UCSD-AML1 (cell line): Measurements from ENCODE around the gene MT1HL1.

ENCODE experiments used
- DNase-seq: peaks from one replicate; lab custom pipeline; 2025; ENCODE audit not compliant: unreplicated experiment; lab: John Stamatoyannopoulos, UW

MT1HL1 gene

DNA sequence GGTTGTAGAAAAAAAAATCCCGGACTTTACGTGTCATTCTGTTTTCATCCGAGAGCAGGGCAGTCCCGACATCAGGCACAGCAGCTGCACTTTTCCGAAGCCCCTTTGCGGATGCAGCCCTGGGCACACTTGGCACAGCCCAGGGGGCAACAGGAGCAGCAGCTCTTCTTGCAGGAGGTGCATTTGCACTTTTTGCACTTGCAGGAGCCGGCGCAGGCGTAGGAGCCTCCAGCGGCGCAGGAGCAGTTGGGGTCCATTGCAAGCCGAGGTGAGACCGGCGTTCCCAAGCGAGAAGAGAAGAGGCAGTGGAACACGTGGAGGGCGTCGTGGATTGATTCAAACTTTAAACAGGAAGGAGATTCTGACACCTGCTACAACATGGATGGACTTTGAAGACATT is at the start of gene MT1HL1:
Gene MT1HL1 (minus strand): TSS at position 326 of the 400 bp plus-strand sequence. CDS start 69 bp downstream, at position 257.
- no peak for DNase-seq

DNA sequence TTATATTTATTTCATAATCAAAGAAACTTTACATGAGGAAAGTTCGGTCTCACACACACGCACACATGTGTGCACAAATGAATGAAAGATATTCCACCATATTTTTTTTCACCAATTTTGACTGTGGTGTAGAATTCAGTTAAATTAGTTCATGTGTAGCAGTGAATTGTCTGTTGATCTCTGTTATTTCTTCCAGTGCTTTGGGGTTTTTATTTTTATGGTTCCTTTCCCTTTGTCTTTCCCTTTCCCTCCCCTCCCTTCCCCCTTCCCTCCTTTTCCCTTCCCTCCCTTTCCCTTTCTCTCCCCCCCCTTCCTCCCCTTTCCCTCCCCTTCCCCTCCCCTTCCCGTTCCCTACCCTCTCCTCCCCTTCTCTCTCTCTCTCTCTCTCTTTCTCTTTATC is 46.7 kb upstream of the MT1HL1 start:
- DNase-seq, result no peak

DNA sequence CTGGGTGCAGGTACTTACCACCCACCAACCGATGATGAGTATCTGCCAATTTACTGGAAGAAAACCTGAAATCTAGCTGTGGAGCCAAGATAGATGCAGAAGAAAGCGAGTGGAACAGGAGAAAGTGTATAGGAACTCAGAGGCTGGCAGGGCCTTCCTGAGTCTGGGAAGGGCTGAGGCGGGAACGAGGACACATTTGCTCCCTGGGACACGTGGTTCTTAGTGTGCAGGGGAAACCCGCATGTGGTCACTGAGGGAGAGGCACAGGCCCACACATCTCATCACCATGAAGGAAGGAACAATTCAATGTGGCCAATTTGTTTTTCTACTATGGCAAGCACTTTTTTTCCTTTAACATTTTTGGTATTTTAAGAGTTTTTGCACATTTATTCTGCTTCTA is 45.9 kb upstream of the MT1HL1 start:
- no peak for DNase-seq

DNA sequence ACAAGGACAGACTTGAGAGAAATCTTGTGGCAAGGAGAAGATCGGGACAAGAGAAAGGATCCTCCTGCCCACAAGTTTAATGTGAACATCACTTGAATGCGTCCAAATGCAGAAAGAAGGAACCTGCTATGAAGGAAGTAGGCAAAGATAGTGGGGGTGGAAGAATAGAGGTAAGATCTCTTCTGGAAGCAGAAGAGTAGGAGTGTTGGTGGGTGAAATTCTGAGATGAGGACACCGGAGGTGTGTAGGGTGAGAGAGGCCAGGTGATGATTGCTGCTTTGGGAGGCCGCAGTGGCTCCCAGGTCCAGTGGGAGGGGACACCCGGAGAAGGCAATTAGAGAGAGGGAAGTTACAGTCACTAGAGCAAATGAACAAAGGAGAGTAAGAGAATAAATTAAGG is 44.6 kb upstream of the MT1HL1 start:
- no peak for DNase-seq

DNA sequence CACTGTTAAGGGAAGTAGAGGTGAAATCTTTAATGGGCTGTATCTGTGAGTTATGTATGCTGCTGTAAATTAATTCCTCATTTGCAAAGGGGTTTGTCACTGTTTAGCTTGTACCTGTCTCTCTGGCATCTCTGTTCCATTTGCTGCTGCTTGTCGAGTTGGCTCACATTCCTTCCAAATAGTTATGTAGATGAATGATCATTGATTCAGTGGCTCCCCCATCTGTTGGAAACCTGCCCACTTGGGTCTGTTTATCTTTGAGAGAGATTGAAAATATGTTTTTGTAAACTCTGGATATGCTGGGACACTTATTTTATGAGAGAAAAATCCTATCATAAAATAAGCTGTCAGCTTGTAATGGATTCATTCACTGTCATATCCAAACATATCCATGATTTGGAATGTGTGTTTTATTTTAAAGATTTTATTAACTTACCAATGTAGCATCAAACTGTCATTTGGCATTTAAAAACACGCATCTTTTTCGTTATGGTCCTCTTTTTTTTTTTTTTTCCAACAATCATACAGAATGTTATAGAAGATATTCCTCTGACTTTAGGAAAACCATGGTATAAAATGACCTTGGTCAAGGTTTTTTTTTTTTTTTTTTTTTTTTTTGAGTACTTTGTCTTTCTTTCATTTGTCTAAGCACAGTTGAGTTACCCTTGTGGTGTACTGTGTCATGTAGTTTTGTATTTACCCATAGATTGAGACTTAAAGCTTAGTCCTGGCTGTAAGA is 41.2 kb upstream of the MT1HL1 start:
- DNase-seq, result no peak

DNA sequence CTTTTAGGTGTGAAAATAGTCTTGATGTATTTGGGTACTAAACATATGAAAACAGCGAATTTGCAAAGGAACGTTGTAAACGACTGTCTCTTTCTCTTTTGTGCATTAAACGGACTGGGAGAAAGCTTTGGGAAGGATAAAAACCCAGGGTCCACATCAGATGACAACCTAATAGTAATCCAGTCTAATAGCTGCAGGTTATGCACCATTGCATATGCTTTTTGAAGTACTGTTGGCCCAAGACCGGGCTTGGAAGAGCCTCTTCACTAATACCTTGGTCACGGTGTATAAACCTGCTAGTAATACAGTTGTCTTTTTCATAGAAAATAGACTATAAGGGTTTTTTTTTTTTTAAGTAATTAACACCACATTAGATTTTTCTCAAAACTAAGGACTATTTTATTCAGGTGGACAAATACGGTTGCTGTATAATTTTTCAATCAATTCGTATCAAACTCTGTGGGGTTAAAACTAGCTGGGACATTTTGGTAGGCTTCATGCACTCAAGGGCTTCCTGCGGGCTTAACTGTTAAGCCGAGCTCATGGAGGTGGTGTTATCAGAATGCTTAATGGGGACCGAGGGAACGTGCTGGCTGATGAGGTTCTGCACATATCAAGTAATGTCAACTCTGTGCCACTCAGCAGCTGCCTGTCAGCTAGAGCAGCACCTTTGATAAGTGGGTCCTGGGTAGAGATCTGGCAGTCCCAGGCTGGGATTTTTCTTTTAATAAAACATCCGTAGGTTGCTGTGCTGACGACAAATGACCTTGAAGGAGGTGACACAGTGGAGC is 39.8 kb upstream of the MT1HL1 start:
- DNase-seq, result no peak

DNA sequence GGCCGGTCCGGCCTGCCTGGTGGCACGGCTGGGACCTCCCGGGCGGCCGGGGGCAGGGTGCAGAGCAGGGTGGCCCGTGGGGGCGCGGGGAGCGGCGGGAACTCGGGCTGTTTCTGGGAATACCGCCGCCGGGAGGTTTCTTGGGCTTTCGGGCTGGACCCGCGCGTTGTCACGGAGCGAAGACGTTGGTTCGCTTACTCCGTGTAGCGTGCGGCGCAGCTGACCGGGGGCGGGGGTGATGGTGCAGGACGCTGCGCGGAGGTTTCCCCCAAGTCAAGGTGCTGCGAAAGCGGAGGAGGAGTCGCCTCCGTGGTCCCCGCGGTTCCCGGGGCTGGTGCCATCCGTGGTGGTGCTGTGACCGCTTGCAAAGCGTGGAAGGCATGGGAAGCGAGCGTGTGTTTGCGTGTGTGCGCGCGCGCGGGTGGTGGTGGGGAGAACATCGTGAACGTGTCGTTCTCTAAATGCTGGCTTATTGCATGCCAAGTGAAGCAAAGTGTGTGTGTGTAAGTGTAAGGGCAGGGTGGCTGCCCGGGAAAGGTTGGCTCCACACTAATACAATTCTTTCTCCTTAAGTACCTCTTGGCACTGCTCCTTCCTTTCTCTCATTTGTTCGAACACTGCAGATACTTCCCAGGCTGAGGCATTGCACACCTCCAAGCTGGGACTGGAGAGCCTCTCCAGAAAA is 38.8 kb upstream of the MT1HL1 start:
- no peak for DNase-seq

DNA sequence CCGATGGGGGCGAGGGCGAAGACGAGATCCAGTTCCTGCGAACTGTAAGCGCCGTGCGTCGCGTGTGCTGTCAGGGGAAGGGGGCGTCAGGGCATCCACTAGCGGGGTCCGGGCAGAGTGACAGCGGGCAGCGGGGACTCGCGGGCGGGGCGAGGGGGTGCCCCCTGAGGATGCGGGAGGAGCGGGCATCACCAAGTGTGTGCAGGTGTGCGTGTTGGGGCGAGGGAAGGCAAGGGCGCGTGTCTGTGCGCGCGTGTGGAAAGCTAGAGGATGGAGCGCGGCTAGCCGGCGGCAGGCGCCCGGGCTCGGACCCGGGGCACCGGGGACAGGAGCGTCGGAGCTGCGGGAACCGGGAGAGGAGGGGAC is 38.3 kb upstream of the MT1HL1 start:
- DNase-seq, result no peak

DNA sequence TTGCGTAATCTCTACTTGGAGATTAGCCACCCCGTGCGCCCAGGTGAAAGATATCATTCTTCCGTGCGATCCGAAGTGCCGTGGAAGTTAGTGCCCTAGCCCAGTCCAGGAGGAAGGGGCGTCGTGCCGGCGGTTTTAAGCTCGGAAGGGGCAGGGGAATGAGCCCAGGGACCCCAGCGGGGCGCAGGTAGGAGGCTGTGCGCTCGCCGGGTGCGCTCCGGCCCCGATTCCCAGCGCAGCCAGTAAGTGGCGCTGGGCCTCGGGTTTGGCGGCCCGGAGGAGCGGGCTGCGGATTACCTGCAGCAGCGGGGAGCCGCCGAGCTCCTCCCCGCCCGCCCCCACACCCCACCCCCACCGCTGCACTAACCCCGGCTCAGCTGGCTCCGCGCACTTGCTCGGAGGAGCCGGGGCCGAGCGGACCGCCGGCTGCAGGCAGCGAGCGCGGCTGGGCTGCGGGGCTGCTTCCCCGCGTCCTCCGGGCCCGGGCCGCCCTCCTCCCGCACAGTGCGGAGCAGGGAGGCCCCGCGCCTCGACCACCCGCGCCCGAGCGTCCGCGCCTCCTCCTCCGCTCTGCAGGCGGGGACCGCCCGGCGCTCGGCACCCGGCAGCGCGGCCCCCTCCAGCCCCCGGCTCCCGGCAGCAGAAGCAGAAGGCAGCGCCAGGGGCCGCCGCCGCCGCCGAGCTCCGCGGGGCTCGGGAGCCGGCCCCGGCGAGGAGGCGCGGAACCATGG is 37.7 kb upstream of the MT1HL1 start, which contains the start of gene RYR2:
Gene RYR2 (plus strand): TSS at position 390 of the 731 bp plus-strand sequence. CDS start 338 bp downstream, at position 728.
- no peak for DNase-seq

DNA sequence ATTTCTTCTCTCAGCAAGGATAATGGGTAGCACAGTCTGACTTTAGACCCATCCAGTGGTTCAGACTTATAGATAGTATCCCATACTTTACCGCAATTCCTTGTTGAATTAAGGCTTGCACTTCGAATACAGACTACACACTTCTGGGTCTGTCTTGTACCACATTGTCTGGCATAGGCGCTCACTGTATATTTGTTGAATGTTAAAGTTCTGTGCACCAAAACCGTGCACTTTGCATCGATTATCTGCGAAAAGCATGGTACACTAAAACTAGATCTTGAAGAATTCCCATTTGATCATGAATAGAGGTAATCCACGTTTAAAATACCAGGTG is 37.2 kb upstream of the MT1HL1 start:
- DNase-seq, result no peak

DNA sequence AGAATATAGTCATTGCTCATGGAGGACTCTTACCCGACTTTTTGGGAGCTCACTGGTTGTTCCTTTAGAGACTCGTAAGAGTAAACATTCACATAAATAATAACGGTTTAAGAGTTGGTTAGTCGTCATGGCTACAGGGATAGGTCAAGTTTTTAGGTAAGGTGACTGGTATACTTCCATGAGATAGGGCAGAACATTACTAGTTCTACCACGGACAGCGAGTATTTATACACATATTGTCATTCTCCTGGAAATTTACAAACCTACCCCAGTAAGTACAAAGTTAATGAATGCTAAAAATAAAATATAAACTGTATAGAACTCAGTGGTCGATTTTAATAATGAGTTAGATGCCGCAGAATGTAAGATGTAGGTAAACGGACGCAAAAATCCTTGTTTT is 36.6 kb upstream of the MT1HL1 start:
- no peak for DNase-seq

DNA sequence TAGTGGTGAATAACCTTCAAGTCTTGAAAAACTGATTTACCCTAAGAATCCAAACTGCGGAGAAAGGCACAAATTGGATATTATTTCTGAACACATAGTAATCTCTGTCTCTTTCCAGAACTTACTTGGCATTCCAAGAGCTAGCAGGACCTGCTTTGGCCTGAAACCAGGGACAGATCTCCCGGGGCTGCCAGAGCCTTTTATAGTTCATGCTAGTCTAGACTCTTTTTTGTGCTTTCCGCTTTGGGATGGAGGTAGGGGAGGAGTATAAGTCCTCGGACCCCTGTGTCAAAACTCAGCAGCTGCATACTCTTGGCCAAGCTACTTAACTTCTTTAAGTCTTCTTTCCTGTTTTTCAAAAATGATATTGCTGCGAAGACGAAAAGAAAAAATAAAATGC is 34.0 kb upstream of the MT1HL1 start:
- DNase-seq, result no peak

DNA sequence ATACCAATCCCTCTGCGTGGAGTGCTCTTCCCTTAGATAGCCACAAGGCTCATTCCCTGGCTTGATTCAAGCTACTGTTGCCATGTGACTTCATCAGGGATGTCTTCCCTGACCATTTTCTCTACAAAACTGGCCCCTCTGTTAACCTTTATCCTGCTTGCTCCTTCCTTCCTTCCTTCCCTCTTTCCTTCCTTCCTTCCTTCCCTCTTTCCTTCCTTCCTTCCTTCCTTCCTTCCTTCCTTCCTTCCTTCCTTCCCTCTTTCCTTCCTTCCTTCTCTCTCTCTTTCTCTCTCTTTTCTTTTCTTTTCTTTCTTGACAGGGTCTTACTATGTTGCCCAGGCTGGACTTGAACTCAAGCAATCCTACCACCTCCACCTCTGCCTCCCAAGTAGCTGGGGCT is 31.5 kb upstream of the MT1HL1 start:
- DNase-seq, result no peak

DNA sequence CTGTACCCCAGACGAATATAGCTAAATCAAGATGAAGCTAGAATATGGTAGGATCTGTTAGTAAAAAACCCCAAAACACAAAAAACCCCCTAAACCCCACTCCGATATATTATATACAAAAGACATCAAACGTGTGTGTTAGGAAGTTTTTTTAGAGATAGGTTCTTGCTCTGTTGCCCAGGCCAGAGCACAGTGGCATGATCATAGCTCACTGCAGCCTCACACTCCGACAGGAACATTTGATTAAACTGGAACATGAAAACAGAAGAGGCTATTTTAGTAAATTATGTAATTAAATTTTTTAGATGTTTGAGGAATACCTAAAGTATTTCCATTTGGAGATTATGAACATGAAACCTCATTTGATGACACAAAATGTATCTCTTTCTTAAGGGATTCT is 29.6 kb upstream of the MT1HL1 start:
- DNase-seq, result no peak

DNA sequence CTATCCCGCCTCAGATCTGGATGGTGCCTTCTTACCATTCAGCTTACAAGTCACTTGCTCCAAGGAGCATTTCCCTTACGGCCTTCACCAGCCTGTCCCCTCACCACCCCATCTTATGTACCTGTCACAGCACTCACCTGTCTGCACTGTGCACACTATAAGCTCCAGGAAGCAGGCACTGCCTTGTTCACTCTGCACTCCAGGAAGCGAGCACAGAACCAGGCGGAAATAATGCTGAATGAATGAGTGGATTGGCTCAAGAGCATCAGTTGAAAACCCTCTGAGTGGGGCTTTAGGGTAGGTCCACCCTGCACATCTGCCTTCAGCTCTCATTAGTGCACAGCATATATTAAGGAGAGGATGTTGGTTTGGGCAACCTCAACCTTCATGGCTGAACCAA is 28.8 kb upstream of the MT1HL1 start:
- no peak for DNase-seq

DNA sequence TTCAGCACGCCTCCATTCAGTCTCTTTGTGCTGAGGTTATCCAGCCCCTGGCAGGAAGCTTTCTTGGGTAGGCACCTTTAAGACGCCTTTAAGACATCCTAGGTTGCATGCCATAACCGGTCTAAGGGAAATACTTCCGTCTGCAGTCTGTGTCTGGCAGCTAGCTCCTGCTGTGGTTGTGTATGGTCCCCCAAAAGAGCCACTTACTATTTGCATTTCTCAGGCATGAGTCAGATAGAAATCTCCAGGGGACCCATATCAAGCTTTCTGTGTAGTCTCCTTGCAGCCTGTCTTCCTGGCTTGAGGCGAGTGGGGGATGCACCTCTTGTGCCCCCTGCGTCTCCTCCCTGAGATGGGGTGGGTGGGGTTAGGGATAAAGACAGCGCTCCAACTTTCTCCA is 27.8 kb upstream of the MT1HL1 start:
- DNase-seq, result no peak

DNA sequence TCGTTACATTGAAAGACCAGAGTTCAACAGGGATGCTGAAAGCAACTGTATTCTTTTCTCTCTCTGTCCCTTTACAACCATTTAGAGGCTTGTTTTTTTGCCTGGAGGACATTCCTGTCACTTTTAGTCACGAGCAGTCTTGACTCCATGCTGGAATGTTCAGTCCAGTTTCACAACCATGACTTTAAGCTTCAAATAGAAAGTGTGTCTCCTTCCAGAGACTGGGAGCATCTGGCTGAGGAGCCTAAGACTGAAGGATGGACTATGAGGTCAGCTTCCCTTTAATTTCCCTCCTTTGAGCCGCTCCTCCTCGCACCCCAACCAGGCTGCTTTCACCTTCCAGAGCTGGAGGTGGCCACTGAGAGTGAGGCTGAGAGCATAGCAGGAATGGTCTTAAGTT is 27.2 kb upstream of the MT1HL1 start:
- DNase-seq, result no peak

DNA sequence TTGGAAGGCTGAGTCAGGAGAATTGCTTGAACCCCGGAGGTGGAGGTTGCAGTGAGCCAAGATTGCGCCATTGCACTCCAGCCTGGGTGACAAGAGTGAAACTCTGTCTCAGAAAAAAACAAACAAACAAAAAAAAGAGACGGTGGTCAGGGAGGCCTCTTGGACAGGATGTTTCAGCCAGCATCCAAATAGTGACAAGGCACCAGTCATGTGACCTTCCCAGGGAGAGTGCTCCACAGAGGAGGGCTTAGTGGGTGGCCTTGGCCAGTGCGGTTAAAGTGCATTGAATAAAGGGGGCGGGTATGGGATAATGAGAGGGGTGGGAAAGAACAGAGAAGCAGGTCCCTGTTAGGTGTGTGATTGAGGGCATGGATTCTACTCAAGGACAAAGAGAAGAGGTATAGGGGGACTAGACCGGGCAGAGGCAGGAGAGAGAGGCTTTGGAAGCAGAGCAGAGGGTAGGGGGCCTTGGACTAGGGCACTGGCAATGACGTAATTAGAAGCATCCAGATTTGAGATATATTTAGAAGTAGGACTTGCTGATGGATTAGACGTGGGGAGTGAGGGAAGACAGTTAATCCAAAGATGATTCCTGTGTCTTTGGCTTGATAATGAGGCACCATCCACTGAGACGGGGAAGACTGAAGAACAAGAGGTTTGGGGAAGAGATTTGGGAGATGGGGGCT is 25.8 kb upstream of the MT1HL1 start:
- DNase-seq, result no peak

DNA sequence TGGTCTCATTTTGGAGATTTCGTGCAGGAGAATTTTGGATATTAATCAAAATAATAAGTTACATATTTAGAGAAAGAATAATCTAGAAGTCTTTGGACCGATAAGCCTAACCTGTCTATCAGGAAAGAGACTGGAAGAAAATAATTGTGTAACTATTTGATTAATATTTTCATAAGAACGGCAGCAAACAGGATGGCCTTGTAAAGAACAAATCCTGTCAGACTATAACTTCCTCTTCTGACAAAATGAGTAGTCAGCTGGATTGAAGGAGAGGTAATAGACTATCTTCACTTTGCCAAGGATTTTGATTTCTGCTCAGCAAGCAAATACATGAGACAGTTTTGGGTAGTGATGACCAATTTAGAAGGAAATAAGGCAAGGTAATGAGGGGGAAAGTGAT is 25.0 kb upstream of the MT1HL1 start:
- no peak for DNase-seq

DNA sequence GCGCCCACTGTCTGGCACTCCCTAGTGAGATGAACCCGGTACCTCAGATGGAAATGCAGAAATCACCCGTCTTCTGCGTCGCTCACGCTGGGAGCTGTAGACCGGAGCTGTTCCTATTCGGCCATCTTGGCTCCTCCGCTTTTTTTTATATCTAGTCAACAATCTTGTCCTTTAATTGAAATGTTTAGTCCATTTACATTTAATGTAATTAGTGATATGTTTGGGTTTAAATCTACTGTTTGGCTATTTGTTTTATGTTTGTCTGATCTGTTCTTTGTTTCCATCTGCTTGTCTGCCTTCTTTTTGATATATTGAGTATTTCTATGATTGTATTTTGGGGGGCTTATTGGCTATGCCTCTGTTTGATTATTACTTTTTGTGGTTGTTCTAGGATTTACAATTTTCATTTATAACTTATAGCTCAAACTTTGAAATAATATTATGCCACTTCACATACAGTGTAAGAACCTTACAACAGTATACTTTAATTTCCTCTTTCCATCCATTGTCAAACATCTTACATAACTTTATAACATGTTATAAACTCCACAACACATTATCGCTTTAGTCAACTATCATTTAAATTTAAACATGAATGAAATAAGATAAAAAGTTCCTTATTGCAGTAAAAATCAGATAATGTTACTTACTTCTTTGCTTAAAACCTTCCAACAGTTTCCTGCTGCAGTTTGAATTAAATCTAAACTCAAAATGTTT is 21.3 kb upstream of the MT1HL1 start:
- no peak for DNase-seq
